ENCODE results near the gene SUZ12. TPM values are rescaled to one million over a fixed set of nuclear protein-coding genes. Genes with fewer than 3 reads are reported as not detected.

The SUZ12 gene
- total RNA-seq, 3 donors from 2014 or later (not counting 1 experiment from before 2014, with no cell fraction given), result 31.5 to 37.0 (median 32.3) TPM

- H3K4me1 Mint-ChIP-seq, result peaks cover 47 to 51% of the 10 kb centered on the region in 2 donors
- no peak for ATAC-seq
- H3K36me3 ChIP-seq (ENCODE audit: control insufficient read depth, insufficient read depth, low read length), result no peaks in the 10 kb centered on the region
- H3K4me3 Mint-ChIP-seq, result peak overlapping the region; percentile 95
- intact Hi-C loops (cut with micrococcal nuclease), result no loop called here
- DNase-seq, result no peak
- H3K9me3 ChIP-seq (ENCODE audit: control insufficient read depth, insufficient read depth, low read length), result no peaks in the 10 kb centered on the region
- H3K27ac ChIP-seq (ENCODE audit: low read length), result no peak overlapping the region
- H3K27ac Mint-ChIP-seq, result peak overlapping the region; percentile 89 to 91
- no peaks in the 10 kb centered on the region for H3K9me3 Mint-ChIP-seq
- no peak overlapping the region for H3K4me3 ChIP-seq (ENCODE audit: low read length)
- peaks cover 34% of the 10 kb centered on the region for H3K4me1 ChIP-seq (ENCODE audit: control insufficient read depth, insufficient read depth, low read length)
- no peaks in the 10 kb centered on the region for H3K27me3 ChIP-seq (ENCODE audit: control insufficient read depth, insufficient read depth, low read length)
- H3K27me3 Mint-ChIP-seq (ENCODE audit: low read depth in 2 of 2), result no peaks in the 10 kb centered on the region
- no peak for TF ChIP-seq CTCF (IDR thresholded peaks at IDR 0.05)
- no peaks in the 10 kb centered on the region for H3K36me3 Mint-ChIP-seq
- 100% methylated on average over 2 of the region's 2 CpGs for WGBS (ENCODE audit: insufficient coverage)
These were observed 72.4 kb downstream of the SUZ12 start for GRCh38 chr17:32009262-32009542.

- intact Hi-C loops (cut with micrococcal nuclease), result no loop called here
- WGBS (ENCODE audit: insufficient coverage), result 58% methylated on average over 2 of the region's 4 CpGs
- Mint-ChIP-seq H3K36me3 (no peaks in the 10 kb centered on the region), H3K4me1 (peaks cover 51 to 54% of the 10 kb centered on the region in 2 donors), H3K27ac (peak overlapping the region; percentile 89 to 91), H3K4me3 (peak overlapping the region; percentile 95), H3K27me3 (ENCODE audit: low read depth in 2 of 2) (no peaks in the 10 kb centered on the region), H3K9me3 (no peaks in the 10 kb centered on the region)
- no peaks in the 10 kb centered on the region for H3K27me3 ChIP-seq (ENCODE audit: control insufficient read depth, insufficient read depth, low read length)
- ATAC-seq (no peak), DNase-seq (no peak)
- H3K36me3 ChIP-seq (ENCODE audit: control insufficient read depth, insufficient read depth, low read length), result no peaks in the 10 kb centered on the region
- TF ChIP-seq CTCF (IDR thresholded peaks at IDR 0.05), result no peak
- H3K9me3 ChIP-seq (ENCODE audit: control insufficient read depth, insufficient read depth, low read length), result no peaks in the 10 kb centered on the region
- H3K27ac ChIP-seq (ENCODE audit: low read length), result no peak overlapping the region
- no peak overlapping the region for H3K4me3 ChIP-seq (ENCODE audit: low read length)
- peaks cover 34% of the 10 kb centered on the region for H3K4me1 ChIP-seq (ENCODE audit: control insufficient read depth, insufficient read depth, low read length)
These were observed 73.3 kb downstream of the SUZ12 start for GRCh38 chr17:32010114-32010513.

GRCh38 chr17:32015245-32016013 is 78.6 kb downstream of the SUZ12 start:
- no peak overlapping the region for H3K27ac ChIP-seq (ENCODE audit: low read length)
- DNase-seq (no peak), ATAC-seq (no peak)
- no peaks in the 10 kb centered on the region for H3K9me3 ChIP-seq (ENCODE audit: control insufficient read depth, insufficient read depth, low read length)
- intact Hi-C loops (cut with micrococcal nuclease), result no loop called here
- peaks cover 8% of the 10 kb centered on the region for H3K36me3 ChIP-seq (ENCODE audit: control insufficient read depth, insufficient read depth, low read length)
- Mint-ChIP-seq H3K27me3 (ENCODE audit: low read depth in 2 of 2) (no peaks in the 10 kb centered on the region), H3K4me1 (peaks cover 41 to 49% of the 10 kb centered on the region in 2 donors), H3K9me3 (no peaks in the 10 kb centered on the region), H3K4me3 (no peak overlapping the region), H3K36me3 (no peaks in the 10 kb centered on the region), H3K27ac (peak overlapping the region in 1 of 2 donors; percentile 84)
- no peaks in the 10 kb centered on the region for H3K27me3 ChIP-seq (ENCODE audit: control insufficient read depth, insufficient read depth, low read length)
- no peak overlapping the region for H3K4me3 ChIP-seq (ENCODE audit: low read length)
- 95% methylated on average over 8 of the region's 9 CpGs for WGBS (ENCODE audit: insufficient coverage)
- peaks cover 11% of the 10 kb centered on the region for H3K4me1 ChIP-seq (ENCODE audit: control insufficient read depth, insufficient read depth, low read length)
- no peak for TF ChIP-seq CTCF (IDR thresholded peaks at IDR 0.05)

GRCh38 chr17:32016231-32016630 is 79.4 kb downstream of the SUZ12 start:
- intact Hi-C loops (cut with micrococcal nuclease), result no loop called here
- ATAC-seq (no peak), DNase-seq (no peak)
- Mint-ChIP-seq H3K36me3 (no peaks in the 10 kb centered on the region), H3K9me3 (no peaks in the 10 kb centered on the region), H3K4me1 (peaks cover 35 to 44% of the 10 kb centered on the region in 2 donors), H3K27me3 (ENCODE audit: low read depth in 2 of 2) (no peaks in the 10 kb centered on the region), H3K27ac (peak overlapping the region; percentile 78 to 84), H3K4me3 (peak overlapping the region; percentile 38)
- Histone ChIP-seq H3K4me1 (ENCODE audit: control insufficient read depth, insufficient read depth, low read length) (peaks cover 8% of the 10 kb centered on the region), H3K4me3 (ENCODE audit: low read length) (no peak overlapping the region), H3K36me3 (ENCODE audit: control insufficient read depth, insufficient read depth, low read length) (peaks cover 10% of the 10 kb centered on the region), H3K27ac (ENCODE audit: low read length) (no peak overlapping the region), H3K27me3 (ENCODE audit: control insufficient read depth, insufficient read depth, low read length) (no peaks in the 10 kb centered on the region), H3K9me3 (ENCODE audit: control insufficient read depth, insufficient read depth, low read length) (no peaks in the 10 kb centered on the region)
- WGBS (ENCODE audit: insufficient coverage), result 38% methylated on average over 6 of the region's 7 CpGs
- TF ChIP-seq CTCF (IDR thresholded peaks at IDR 0.05), result no peak
